T-helper 1 cell treated with Interleukin-12 subunit alpha and Interleukin-12 subunit beta and Interleukin-4 antibody, amounts not matched to agents 30 μg/mL and 1 μg/mL, for 36 hours (primary cell): ENCODE results near the gene DNLZ.

Source experiments
- H3K27ac Mint-ChIP-seq: one replicate; pipeline ENCODE4 v1.8.0; 2021; ENCODE audit warnings: mild to moderate bottlenecking, mixed read lengths
- H3K27me3 Mint-ChIP-seq: one replicate; pipeline ENCODE4 v1.8.0; 2021; ENCODE audit warnings: low read depth, mixed read lengths
- H3K36me3 Mint-ChIP-seq: one replicate; pipeline ENCODE4 v1.8.0; 2021; ENCODE audit warnings: low read depth, mixed read lengths
- H3K4me1 Mint-ChIP-seq: one replicate; pipeline ENCODE4 v1.8.0; 2021; ENCODE audit warnings: low read depth, mixed read lengths
- H3K4me3 Mint-ChIP-seq: one replicate; pipeline ENCODE4 v1.8.0; 2021; ENCODE audit warnings: mild to moderate bottlenecking, moderate library complexity, mixed read lengths
- H3K9me3 Mint-ChIP-seq: one replicate; pipeline ENCODE4 v1.8.0; 2021; ENCODE audit warnings: mixed read lengths

Gene DNLZ

DNA sequence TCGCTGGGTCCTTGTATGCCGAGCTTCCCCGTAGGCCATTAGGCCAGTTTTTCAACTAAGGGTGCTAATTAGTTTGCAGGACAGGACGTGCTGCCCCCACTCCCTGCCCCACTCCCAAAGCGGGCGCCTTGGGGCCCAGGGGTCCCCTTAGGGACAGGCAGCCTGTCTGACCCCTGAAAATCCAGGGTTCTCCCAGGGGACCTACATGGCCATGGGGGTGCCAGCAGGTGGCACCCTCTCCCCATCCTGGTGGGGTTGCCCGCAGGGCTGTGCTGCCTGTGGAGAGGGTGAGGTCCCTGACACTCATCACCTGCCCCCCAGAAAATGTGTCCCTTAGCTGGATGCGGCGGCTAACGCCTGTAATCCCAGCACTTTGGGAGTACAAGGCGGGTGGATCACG, 51.1 kb downstream of the DNLZ start:
- H3K36me3 Mint-ChIP-seq: peaks cover 6% of the 10 kb centered on the region
- no peaks in the 10 kb centered on the region for H3K27me3 Mint-ChIP-seq
- H3K27ac Mint-ChIP-seq: no peak overlapping the region
- peaks cover 22% of the 10 kb centered on the region for H3K9me3 Mint-ChIP-seq
- no peaks in the 10 kb centered on the region for H3K4me1 Mint-ChIP-seq
- no peak overlapping the region for H3K4me3 Mint-ChIP-seq

DNA sequence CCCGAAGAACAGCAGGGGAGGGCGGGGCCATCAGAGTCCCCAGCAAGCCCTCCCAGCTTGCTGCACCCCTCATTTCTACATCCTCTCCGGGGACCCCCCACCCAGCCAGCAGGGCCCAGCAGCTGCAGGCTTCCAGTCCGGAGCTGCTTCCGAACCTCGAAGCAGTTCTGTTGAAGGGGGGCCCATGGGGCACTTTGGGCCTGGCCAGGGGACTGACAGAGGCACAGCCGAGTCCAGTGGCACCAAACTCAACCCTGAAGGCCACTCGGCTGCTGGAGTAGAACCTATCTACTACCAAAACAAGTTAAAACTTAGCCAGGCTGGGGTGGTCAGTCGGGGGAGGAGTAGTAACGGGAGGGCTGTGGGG, 51.6 kb downstream of the DNLZ start:
- H3K4me1 Mint-ChIP-seq: no peaks in the 10 kb centered on the region
- no peak overlapping the region for H3K4me3 Mint-ChIP-seq
- H3K36me3 Mint-ChIP-seq: peaks cover 6% of the 10 kb centered on the region
- no peak overlapping the region for H3K27ac Mint-ChIP-seq
- H3K27me3 Mint-ChIP-seq: no peaks in the 10 kb centered on the region
- H3K9me3 Mint-ChIP-seq: peaks cover 22% of the 10 kb centered on the region

DNA sequence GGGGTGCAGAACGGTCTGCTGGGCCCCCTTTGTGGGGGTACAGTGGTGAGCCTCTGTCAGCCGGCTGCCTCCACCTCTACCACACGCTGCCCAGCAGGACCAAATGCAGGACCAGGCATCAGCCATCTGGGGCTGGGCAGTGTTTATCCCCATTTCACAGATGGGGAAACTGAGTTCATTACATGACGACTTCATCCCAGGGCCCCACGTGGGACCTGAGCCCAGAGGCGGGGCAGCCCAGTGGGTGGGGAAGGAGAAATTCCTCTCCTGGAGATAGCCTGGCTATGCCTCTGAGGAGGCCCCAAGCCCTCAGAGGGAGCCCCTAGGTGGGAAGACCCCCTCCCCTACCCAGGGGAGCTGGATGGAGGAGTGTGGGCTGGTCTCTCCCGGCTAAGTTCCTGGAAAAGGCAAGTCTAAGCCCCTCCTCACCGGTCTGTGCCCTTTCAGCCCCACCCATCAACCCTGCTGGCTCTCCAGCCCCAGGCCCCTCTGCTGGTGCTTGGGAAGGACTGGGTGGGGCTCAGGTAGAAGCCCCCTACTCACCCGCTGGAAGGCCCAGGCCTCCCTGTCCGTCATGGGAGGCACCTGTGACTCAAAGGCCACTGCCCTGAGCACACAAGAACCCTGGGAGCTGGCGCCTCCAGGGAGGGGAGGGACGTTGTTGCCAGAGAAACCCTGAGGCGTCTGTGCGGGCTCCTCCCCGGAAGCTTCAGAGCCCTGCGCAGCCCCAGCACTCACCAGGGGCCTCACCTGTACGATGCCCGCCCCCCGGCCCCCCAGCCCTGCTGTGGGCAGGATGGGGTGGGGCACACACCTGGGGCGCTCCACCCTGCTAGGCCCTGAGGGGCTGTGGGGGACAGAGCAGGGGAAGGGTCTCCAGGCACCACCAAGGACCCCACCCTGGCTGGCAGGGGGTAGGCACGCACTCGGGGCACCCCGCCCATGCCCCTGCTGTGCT, 52.2 kb downstream of the DNLZ start:
- Mint-ChIP-seq H3K36me3 (peaks cover 5% of the 10 kb centered on the region), H3K27ac (no peak overlapping the region), H3K27me3 (peaks cover under 1% of the 10 kb centered on the region), H3K9me3 (peaks cover 21% of the 10 kb centered on the region), H3K4me1 (no peaks in the 10 kb centered on the region), H3K4me3 (no peak overlapping the region)

DNA sequence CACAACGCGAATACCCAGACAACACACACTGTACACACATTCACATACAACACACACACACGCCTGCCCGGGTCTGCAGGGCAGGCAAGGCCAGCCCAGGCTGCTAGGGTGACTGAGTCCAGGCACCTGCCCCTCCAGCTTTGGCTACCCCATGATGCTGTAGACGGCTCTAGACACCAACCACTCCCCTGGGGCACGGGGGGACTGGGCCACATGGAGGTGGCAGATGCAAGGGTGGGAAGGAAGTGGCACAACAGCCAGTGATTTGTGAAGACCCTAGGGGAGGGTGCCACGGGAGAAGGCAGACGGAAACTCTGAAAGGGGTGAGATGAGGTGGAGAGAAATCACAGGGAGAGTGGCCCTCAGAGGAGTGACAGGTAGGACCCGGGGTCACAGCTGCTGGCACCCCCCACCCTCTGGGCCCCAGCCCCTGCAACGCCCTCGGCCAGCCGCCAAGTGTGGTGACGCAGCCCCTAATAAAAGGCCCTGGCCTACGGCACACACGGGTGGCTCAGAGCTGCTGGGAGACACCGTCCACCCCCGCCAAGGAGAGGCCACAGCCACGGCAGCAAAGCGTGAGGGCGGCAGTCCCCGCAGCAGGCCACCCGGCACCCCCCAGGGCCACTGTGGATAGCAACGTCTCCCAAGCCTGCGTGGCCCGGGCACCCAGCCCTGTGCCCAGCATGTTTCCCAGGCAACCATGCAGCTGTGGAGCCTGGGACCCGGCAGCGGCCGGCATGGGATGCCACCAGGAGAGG, 53.1 kb downstream of the DNLZ start:
- Mint-ChIP-seq H3K4me3 (no peak overlapping the region), H3K9me3 (peaks cover 12% of the 10 kb centered on the region), H3K36me3 (peaks cover 1% of the 10 kb centered on the region), H3K27ac (no peak overlapping the region), H3K27me3 (peaks cover 3% of the 10 kb centered on the region), H3K4me1 (no peaks in the 10 kb centered on the region)

DNA sequence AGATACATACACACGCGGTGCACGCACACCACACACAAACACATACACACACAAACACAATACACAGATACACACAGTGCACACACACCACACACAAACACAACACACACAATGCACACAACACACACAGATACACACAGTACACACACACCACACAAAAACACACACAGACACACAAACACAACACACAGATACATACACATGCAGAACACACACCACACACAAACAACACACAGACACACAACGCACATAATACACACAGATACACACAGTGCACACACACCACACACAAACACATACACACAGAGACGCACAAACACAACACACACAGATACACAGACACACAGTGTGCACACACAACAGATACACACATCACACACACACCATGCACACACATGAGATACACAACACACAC, 53.7 kb downstream of the DNLZ start:
- Mint-ChIP-seq H3K27ac (no peak overlapping the region), H3K4me3 (no peak overlapping the region), H3K9me3 (peaks cover 5% of the 10 kb centered on the region), H3K27me3 (peaks cover 3% of the 10 kb centered on the region), H3K4me1 (no peaks in the 10 kb centered on the region), H3K36me3 (no peaks in the 10 kb centered on the region)
